Measurements from ENCODE around the gene TMPRSS4. TPM values are rescaled to one million over a fixed set of nuclear protein-coding genes. Genes with fewer than 3 reads are reported as not detected.
A peak's percentile ranks its signal among the peaks of the same experiment; 100 is the strongest.

Gene TMPRSS4
- total RNA-seq, 6 experiments from 2014 or later = 0.35 to 0.51 TPM; not detected in 4

DNA sequence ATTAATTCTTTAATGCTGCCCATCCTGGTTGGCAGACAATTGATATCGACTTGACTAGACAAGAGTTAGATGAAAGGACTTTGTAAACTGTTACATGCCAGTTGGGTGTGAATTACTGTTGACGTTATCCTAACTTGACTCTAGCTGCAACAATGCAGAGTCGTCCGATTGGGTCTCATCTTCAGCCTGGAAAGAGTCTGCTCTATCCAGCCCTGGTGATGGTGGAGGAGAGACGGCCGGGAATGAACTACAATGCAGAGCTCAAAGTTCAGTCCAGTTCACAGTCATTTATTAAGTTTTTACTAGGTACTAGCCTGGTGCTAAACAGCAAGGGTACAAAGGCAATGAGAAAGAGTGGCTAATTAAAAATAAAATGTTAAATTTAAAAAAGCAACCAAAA, 14.8 kb downstream of the TMPRSS4 start:
- ATAC-seq = no peak
- Histone ChIP-seq H3K27me3 (no peaks in the 10 kb centered on the region), H3K9me3 (no peaks in the 10 kb centered on the region), H3K36me3 (no peaks in the 10 kb centered on the region), H3K4me1 (peaks cover 0 to 7% (median 0%) of the 10 kb centered on the region in 4 donors), H3K27ac (no peak overlapping the region), H3K4me3 (no peak overlapping the region)
- intact Hi-C loops (cut with DNase I) = no loop called here
- DNase-seq = no peak
- WGBS (ENCODE audit: insufficient coverage, low coverage, low lambda C conversion rate, missing lambda C conversion rate) = 38% methylated on average over 4 of the region's 6 CpGs
- TF ChIP-seq, protein P1, sequence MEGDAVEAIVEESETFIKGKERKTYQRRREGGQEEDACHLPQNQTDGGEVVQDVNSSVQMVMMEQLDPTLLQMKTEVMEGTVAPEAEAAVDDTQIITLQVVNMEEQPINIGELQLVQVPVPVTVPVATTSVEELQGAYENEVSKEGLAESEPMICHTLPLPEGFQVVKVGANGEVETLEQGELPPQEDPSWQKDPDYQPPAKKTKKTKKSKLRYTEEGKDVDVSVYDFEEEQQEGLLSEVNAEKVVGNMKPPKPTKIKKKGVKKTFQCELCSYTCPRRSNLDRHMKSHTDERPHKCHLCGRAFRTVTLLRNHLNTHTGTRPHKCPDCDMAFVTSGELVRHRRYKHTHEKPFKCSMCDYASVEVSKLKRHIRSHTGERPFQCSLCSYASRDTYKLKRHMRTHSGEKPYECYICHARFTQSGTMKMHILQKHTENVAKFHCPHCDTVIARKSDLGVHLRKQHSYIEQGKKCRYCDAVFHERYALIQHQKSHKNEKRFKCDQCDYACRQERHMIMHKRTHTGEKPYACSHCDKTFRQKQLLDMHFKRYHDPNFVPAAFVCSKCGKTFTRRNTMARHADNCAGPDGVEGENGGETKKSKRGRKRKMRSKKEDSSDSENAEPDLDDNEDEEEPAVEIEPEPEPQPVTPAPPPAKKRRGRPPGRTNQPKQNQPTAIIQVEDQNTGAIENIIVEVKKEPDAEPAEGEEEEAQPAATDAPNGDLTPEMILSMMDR (IDR thresholded peaks at IDR 0.05) = no peak
- TF ChIP-seq POLR2A (IDR thresholded peaks at IDR 0.05) = no peak

DNA sequence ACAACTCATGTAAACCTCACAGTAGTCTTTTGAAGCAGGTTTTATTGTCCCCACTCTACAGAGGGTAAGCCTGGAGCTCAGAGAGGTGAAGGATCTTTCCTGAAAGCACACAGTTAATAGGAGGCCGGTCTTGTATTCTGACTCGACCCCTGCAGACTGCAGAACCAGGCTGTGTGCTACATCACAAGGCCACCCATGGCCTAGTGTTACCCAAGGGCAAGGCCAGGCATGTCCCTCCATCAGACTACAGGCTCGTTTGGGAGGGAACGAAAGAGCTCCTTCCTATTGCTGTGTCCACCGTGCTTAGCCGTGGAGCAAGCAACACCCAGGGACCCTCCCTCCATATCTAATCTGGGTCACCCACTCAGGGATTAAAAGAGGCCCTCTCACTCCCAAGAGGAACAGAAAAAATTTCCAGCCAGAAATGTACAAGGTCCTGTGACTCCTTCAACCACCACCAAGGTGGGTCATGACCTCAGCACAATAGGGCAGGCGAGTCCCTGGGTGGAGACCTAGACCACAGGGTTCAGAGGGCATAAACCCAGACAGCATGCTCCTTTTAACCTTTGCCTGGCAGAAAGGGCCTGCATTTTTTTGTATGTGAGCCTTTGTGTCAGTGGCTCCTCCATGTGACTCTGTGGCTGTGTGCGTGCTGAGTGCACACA, 16.2 kb downstream of the TMPRSS4 start:
- ATAC-seq = peak in 2 of 4 donors; percentile 9 to 23
- Histone ChIP-seq H3K4me3 (no peak overlapping the region), H3K27me3 (no peaks in the 10 kb centered on the region), H3K27ac (no peak overlapping the region), H3K4me1 (peaks cover 0 to 7% (median 0%) of the 10 kb centered on the region in 4 donors), H3K9me3 (no peaks in the 10 kb centered on the region), H3K36me3 (no peaks in the 10 kb centered on the region)
- DNase-seq = no peak
- TF ChIP-seq, protein P1 (IDR thresholded peaks at IDR 0.05) = no peak
- no peak for TF ChIP-seq POLR2A (IDR thresholded peaks at IDR 0.05)
- intact Hi-C loops (cut with DNase I) = no loop called here
- 48% methylated on average over 6 of the region's 8 CpGs for WGBS (ENCODE audit: insufficient coverage, low coverage, low lambda C conversion rate, missing lambda C conversion rate)

GRCh38 chr11:118095493-118095892, 18.6 kb downstream of the TMPRSS4 start:
- Histone ChIP-seq H3K4me3 (no peak overlapping the region), H3K27ac (no peak overlapping the region), H3K27me3 (no peaks in the 10 kb centered on the region), H3K36me3 (no peaks in the 10 kb centered on the region), H3K4me1 (peaks cover 0 to 7% (median 0%) of the 10 kb centered on the region in 4 donors), H3K9me3 (no peaks in the 10 kb centered on the region)
- WGBS (ENCODE audit: insufficient coverage, low coverage, low lambda C conversion rate, missing lambda C conversion rate) = 76% methylated on average over 3 of the region's 4 CpGs
- ATAC-seq (peak in 1 of 4 donors; percentile 25), DNase-seq (no peak)
- TF ChIP-seq, protein P1 (IDR thresholded peaks at IDR 0.05) = no peak
- TF ChIP-seq POLR2A (IDR thresholded peaks at IDR 0.05) = no peak
- intact Hi-C loops (cut with DNase I) = no loop called here

DNA sequence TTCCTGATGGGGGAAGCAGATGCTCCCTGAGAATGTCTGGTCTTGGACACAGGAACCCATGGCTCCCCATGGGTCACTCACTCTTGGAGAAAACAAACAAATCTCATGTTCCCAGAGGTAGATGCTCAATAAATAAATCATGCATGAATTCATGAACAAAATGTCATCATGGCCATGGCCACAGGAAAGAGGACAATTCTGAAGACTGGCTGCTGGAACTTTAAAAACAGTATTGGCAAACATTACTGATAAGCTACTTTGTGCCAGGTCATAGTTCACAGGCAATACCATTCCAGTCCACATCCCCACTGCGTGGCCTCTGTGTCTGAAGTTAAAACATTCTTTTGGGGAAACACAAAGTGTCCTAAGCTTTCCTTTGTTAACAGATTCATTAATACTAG, 19.1 kb downstream of the TMPRSS4 start:
- H3K36me3 ChIP-seq = no peaks in the 10 kb centered on the region
- no peaks in the 10 kb centered on the region for H3K9me3 ChIP-seq
- DNase-seq (no peak), ATAC-seq (peak; percentile 57 to 77 (median 72))
- intact Hi-C loops (cut with DNase I) = no loop called here
- H3K27ac ChIP-seq = no peak overlapping the region
- peaks cover 0 to 7% (median 0%) of the 10 kb centered on the region in 4 donors for H3K4me1 ChIP-seq
- TF ChIP-seq POLR2A (IDR thresholded peaks at IDR 0.05) = no peak
- TF ChIP-seq, protein P1 (IDR thresholded peaks at IDR 0.05) = no peak
- H3K27me3 ChIP-seq = no peaks in the 10 kb centered on the region
- WGBS (ENCODE audit: insufficient coverage, low coverage, low lambda C conversion rate, missing lambda C conversion rate) = 8% methylated on average over 1 of the region's 1 CpG
- H3K4me3 ChIP-seq = no peak overlapping the region

Measured in right lobe of liver (tissue), 6 donors.